Activated CD4-positive, CD25-positive, alpha-beta regulatory T cell treated with anti-CD3 and anti-CD28 coated beads, Interleukin-2, amount 50 U/mL, for 16 hours (primary cell): Measurements from ENCODE around the gene PLCG1.
"Not testable (repeated sequence)": the region's sequence is repeated elsewhere in the genome, so short reads cannot be mapped to it uniquely, and the experiment has no call there.

Experiments used
- DNase-seq: peaks from one replicate; pipeline ENCODE4 v3.0.0-alpha.2; 2020; ENCODE audit warnings: low read depth, low spot score

Gene PLCG1

DNA sequence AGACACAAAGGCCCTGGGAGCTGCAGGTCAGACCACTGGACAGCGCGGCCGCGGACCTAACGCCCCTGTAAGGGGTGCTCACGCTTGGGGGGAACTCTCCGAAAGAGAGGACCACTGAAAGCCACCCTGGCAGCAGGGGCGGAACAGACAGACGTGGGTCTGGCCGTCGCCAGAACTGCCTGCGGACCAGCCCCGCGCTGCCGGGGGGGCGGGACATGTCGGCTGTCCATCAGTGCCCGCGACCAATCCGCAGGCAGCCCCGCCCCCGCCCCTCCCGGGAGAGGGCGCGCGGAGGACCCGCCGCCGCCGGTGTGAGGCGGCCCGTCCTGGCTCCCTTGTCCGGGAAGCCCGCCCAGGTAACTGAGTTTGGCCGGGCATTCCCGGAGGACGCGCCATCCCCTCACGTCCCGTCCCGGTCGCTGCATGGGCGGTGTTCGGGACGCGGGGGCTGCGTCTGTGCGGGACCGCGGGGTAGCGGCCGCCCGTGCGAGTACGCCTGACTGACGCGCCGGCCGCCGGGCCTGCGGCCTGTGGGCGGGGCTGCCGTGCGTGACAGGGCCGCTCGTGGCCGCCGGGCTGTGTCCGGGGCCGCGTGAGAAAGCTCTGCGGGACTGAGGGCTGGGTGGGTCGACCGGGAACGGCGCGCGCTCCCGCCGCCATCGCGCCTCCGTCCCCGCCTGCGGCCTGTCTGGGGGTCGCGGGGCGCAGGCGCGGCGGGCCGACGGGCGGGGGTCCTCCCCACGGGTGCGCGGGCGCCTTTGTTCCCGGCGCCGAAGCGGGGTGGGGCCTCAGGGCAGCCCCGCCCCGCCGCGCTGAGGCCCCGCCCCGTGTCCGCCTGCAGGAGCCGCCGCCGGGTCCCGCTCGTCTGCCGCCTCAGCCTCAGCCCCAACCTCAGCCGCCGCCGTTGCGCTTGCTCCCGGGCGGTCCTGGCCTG, at the start of gene PLCG1:
Gene PLCG1, plus strand, starts transcription at position 864 of the 934 bp plus-strand sequence. CDS start 99 bp downstream, outside the sequence.
- DNase-seq, result peak; percentile 65

GRCh38 chr20:41087777-41088176, 49.6 kb upstream of the PLCG1 start:
- no peak for DNase-seq

DNA sequence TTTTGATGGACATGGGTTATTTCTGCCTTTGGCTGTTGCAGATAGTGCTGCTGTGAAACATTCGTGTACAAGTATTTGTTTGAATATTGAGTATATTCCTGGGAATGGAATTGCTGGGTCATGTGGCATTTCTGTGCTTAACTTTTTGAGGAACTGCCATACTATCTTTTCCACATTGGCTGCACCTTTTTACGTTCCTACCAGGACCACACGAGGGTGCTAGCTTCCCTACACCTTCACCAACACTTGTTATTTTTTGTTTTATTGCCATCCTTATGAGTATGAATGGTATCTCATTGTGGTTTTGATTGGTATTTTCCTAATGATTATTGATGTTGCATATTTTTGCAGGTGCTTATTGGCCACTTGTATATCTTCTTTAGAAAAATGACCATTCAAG, 47.8 kb upstream of the PLCG1 start:
- DNase-seq, result no peak

DNA sequence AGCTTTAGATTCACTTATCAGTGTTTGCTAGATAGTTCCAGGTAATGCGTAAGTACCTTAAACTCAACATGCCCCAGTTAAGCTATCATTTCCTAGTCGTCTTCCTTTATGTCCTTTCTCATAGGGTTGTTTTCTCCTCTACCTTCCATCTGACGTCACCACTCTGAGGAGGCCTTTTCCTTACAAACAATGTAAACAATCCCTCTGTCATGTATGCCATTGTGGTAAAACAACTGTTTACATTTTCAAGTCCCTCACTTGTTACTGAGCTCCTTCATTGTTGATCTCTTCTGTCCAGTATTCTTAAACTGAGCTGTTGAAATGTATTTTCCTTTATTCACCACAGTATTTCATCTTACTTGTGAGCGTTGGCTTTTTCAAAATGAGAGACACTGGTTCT, 45.4 kb upstream of the PLCG1 start:
- DNase-seq, result no peak

- DNase-seq, result no peak
Measured at GRCh38 chr20:41094353-41095055, 42.8 kb upstream of the PLCG1 start.

GRCh38 chr20:41095110-41095969, 42.0 kb upstream of the PLCG1 start:
- DNase-seq, result peak; percentile 21

DNA sequence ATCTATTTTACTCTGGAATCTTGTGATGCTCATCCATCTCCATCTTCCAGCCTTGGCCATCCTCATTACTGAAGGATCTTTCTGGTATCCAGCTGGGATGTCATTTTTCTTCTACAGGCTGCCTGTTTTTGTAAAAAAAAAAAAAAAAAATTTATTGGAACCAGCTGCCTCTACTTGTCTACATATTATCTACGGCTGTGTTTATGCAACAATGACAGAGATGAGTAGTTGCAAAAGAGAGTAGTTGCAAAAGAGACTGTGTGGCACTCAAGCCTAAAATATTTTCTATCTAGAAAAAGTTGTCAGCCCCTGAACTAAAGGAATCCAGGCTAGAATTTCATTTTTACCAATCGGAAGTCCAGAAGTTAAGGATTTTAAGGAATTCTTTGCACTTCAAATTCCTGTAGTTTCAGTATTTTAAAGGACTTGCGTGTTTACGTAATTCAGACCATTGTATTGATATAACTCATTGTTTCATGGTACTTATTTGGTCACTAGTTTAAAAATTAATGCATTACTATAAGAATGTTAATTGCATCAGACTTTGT, 38.6 kb upstream of the PLCG1 start:
- DNase-seq, result no peak

DNA sequence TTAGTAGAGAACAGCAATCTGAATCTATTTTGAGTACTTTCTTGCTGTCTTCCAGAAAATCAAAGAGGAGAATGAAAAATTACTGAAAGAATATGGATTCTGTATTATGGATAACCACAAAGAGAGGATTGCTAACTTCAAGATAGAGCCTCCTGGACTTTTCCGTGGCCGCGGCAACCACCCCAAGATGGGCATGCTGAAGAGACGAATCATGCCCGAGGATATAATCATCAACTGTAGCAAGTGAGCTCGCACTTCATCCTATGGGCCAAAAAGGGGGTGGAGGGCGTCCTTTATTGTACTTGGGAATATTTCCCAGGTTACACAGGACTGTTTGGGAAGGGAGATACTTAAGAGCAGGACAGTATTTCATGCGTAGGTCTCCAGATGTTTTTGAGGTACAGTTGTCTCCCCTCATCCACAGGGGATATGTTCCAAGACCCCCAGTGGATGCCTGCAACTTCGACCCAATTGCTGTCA, 37.3 kb upstream of the PLCG1 start:
- DNase-seq, result no peak

GRCh38 chr20:41101660-41102059, 35.7 kb upstream of the PLCG1 start:
- no peak for DNase-seq

GRCh38 chr20:41108531-41108930, 28.8 kb upstream of the PLCG1 start:
- no peak for DNase-seq

GRCh38 chr20:41110012-41110411, 27.3 kb upstream of the PLCG1 start:
- DNase-seq, result no peak

DNA sequence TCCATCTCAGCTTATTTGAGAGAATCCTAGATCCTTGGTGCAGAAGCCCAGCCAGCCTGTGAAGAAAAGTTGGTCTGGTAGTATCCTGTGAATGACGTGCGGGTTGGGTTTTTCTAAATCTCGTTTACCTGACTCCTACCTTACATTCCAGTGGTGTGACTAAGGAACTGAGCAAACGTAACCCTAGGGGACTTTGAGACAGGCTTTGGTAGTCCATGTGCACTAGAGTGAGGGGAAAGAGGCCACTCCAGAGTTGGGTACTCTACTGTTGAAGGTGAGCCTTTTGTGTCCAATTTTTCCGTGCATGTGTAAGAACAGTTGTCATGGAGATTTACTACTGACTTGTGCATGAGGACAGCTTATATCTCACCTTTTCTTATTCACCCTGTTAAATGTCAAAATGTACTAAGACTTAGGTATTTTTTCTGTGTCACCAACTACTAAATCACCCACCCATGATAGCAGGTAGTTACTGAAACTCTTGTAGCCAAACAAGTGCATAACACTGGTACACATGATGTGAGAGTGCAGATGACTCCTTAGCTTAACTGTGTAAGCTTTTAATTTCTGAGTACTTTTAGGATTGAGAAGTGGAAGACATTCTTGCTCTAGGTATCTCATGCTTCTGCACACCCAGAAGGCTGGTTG, 26.3 kb upstream of the PLCG1 start:
- no peak for DNase-seq

- no peak for DNase-seq
Measured at GRCh38 chr20:41111578-41111951, 25.8 kb upstream of the PLCG1 start.

DNA sequence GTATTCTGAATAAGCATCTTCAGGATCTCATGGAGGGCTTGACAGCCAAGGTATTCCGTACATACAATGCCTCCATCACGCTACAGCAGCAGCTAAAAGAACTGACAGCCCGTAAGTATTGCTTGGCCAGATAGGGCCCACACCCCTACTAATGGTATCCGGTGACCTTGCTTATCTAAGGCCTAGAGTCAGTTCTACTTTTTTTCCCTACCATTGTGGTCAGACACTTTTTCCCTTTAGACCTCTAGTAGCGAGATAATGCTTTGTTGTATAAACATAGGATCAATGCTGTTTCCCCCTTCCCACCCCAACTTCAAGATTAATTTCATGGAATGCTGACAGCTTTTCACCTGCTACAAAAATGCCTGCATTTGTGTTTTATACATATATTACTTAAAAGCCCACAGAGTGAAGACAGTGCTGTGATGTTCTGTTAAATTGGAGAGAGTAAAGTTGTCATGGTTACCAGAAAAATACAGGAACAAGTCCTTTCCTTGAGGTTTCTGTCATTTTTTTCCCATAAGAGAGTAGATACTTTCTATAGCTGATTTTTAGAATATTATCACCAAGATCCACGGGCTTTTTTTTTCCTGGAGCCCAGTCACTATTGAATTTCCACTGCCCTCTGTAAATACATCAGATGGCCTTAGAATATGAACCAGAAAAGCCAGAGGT, 20.9 kb upstream of the PLCG1 start:
- DNase-seq, result no peak

DNA sequence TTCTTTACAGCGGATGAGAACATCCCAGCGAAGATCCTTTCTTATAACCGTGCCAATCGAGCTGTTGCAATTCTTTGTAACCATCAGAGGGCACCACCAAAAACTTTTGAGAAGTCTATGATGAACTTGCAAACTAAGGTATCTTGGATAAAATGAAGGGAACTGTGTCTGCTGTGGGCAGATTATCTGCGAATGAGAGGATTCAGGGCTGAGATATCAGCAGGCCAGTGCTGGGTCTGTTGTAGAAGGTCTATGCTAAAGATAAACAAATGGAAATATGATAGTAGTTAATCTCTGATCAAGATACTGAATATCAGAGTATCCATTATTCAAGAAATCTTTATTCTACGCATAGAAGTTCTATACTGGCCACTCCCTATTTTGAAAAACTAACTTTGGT, 19.2 kb upstream of the PLCG1 start:
- DNase-seq, result not testable (repeated sequence)

GRCh38 chr20:41118632-41119031, 18.7 kb upstream of the PLCG1 start:
- no peak for DNase-seq

DNA sequence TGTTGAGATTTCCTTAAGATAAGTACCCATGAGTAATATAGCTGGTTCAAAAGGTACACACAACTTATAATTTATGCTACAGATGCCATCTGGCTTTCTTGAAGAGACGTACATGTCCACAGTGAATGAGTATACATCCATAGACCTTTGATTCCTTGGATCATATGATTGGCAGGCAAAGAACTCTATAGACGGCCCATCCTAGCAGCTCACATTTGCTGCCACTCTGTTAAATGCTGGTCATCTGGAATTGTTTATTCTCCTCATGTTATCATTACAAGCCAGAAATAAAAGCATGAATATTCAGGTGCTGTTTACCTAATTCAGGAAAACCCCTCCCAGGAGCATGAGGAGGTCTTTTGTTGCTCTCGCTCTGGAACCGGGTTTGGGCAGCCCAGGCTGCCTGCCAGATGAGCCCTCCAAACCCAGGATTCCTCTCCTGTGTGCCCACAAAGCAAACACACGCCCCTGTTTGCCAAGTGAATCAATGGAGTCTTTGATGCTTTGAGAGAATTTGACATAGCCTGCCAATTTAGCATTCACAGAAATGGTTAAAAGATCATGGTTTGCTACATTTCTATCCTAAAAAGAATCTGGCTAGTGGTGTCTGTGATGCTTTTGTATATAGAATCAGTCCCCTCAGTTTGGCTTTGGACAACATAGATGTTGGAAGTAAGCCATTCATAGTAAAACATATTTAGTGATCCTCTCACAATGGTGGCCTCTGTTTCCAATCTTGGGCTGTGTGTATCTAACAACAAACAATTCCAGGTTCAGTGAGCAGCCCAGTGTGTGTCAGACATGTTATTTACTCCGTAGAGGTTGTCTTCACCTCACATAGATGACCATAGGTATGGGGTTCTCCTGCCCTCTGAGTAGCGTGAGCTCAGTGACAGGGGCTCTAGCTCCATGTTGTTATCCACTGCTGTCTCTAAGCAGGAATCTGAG, 17.5 kb upstream of the PLCG1 start:
- no peak for DNase-seq

DNA sequence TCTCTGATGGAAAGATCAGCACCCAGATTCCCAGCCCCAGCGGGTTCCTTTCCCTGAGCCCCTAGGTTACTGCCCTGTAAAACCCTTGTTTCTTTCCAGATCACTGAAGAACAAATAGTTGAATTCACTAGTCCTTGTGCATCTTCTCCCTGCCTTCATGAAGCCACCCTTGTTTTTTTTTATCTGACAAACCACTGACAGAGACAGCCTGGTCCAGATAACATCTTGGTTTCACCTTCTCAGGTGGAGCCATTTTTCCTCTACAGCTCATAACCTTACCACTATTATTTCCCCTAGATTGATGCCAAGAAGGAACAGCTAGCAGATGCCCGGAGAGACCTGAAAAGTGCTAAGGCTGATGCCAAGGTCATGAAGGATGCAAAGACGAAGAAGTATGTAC, 15.9 kb upstream of the PLCG1 start:
- DNase-seq, result no peak

GRCh38 chr20:41123631-41124030, 13.7 kb upstream of the PLCG1 start:
- no peak for DNase-seq
